Osteocyte (in vitro differentiated cells): ENCODE data around the gene ADNP. TPM values are rescaled to one million over a fixed set of nuclear protein-coding genes. Genes with fewer than 3 reads are reported as not detected.
A peak's percentile ranks its signal among the peaks of the same experiment; 100 is the strongest.

Source experiments
- DNase-seq: peaks from one replicate; pipeline ENCODE4 v3.0.0; 2021; ENCODE audit warnings: mixed read lengths; ENCODE audit not compliant: unreplicated experiment; ENCODE audit errors: extremely low spot score
- H3K27ac Mint-ChIP-seq: one replicate; pipeline ENCODE4 v1.8.0; 2021; ENCODE audit warnings: mild to moderate bottlenecking, mixed read lengths; ENCODE audit not compliant: unreplicated experiment
- H3K27me3 Mint-ChIP-seq: one replicate; pipeline ENCODE4 v1.8.0; 2021; ENCODE audit warnings: mixed read lengths; ENCODE audit not compliant: unreplicated experiment
- H3K36me3 Mint-ChIP-seq: one replicate; pipeline ENCODE4 v1.8.0; 2021; ENCODE audit warnings: mixed read lengths; ENCODE audit not compliant: unreplicated experiment
- H3K4me1 Mint-ChIP-seq: one replicate; pipeline ENCODE4 v1.8.0; 2021; ENCODE audit warnings: mixed read lengths; ENCODE audit not compliant: unreplicated experiment
- H3K4me3 Mint-ChIP-seq: one replicate; pipeline ENCODE4 v1.8.0; 2021; ENCODE audit warnings: mild to moderate bottlenecking, moderate library complexity, mixed read lengths; ENCODE audit not compliant: unreplicated experiment
- H3K9me3 Mint-ChIP-seq: one replicate; pipeline ENCODE4 v1.8.0; 2021; ENCODE audit warnings: mixed read lengths; ENCODE audit not compliant: unreplicated experiment
- CTCF ChIP-seq: fragments of 200-600 bp; sonication (generic); IDR thresholded peaks from 2 replicates; pipeline ENCODE4 v1.5.0; 2021; ENCODE audit warnings: antibody characterized with exemption, mild to moderate bottlenecking, moderate library complexity
- total RNA-seq: library from RNA; stranded (reverse); gene quantifications from 2 replicates; pipeline ENCODE4 v1.2.1, GENCODE V29; 2021

The ADNP gene
- total RNA-seq, 1 donor from 2014 or later, result 67.4 TPM

GRCh38 chr20:50953196-50953595 lies 22.0 kb upstream of the ADNP start:
- no peak for DNase-seq
- H3K36me3 Mint-ChIP-seq, result peaks cover 36% of the 10 kb centered on the region
- peaks cover 22% of the 10 kb centered on the region for H3K4me1 Mint-ChIP-seq
- no peak for TF ChIP-seq CTCF
- H3K4me3 Mint-ChIP-seq, result no peak overlapping the region
- H3K9me3 Mint-ChIP-seq, result no peaks in the 10 kb centered on the region
- no peak overlapping the region for H3K27ac Mint-ChIP-seq
- H3K27me3 Mint-ChIP-seq, result no peaks in the 10 kb centered on the region

- TF ChIP-seq CTCF, result no peak
- Mint-ChIP-seq H3K27me3 (no peaks in the 10 kb centered on the region), H3K4me3 (no peak overlapping the region), H3K4me1 (no peaks in the 10 kb centered on the region), H3K36me3 (peaks cover 37% of the 10 kb centered on the region), H3K9me3 (no peaks in the 10 kb centered on the region), H3K27ac (no peak overlapping the region)
- no peak for DNase-seq
These were observed 17.0 kb upstream of the ADNP start for GRCh38 chr20:50948132-50948785.

GRCh38 chr20:50943069-50943468 lies 11.8 kb upstream of the ADNP start:
- no peaks in the 10 kb centered on the region for H3K4me1 Mint-ChIP-seq
- DNase-seq, result no peak
- TF ChIP-seq CTCF, result no peak
- no peaks in the 10 kb centered on the region for H3K27me3 Mint-ChIP-seq
- no peak overlapping the region for H3K27ac Mint-ChIP-seq
- peaks cover 40% of the 10 kb centered on the region for H3K36me3 Mint-ChIP-seq
- no peak overlapping the region for H3K4me3 Mint-ChIP-seq
- no peaks in the 10 kb centered on the region for H3K9me3 Mint-ChIP-seq

GRCh38 chr20:50933589-50933988 lies 2.4 kb upstream of the ADNP start:
- no peaks in the 10 kb centered on the region for H3K27me3 Mint-ChIP-seq
- no peaks in the 10 kb centered on the region for H3K9me3 Mint-ChIP-seq
- peaks cover 29% of the 10 kb centered on the region for H3K36me3 Mint-ChIP-seq
- H3K4me1 Mint-ChIP-seq, result peaks cover 17% of the 10 kb centered on the region
- no peak for DNase-seq
- no peak for TF ChIP-seq CTCF
- H3K4me3 Mint-ChIP-seq, result no peak overlapping the region
- H3K27ac Mint-ChIP-seq, result peak overlapping the region; percentile 23

GRCh38 chr20:50932691-50933280 lies 1.5 kb upstream of the ADNP start:
- H3K36me3 Mint-ChIP-seq, result peaks cover 33% of the 10 kb centered on the region
- H3K27ac Mint-ChIP-seq, result peak overlapping the region; percentile 98
- H3K9me3 Mint-ChIP-seq, result no peaks in the 10 kb centered on the region
- no peaks in the 10 kb centered on the region for H3K27me3 Mint-ChIP-seq
- no peak for DNase-seq
- H3K4me1 Mint-ChIP-seq, result peaks cover 25% of the 10 kb centered on the region
- no peak for TF ChIP-seq CTCF
- no peak overlapping the region for H3K4me3 Mint-ChIP-seq
